PC-3 (cell line): ENCODE results near the gene LRRC45.

Experiments
- CTCF ChIP-seq: fragments of 300-600 bp; sonication (generic); conservative IDR thresholded peaks from 2 replicates; pipeline ENCODE4 v1.5.1; 2017; ENCODE audit warnings: antibody characterized with exemption, low read depth, mild to moderate bottlenecking, low read length
- EZH2 ChIP-seq: fragments of 300-600 bp; sonication (generic); IDR thresholded peaks from one replicate; pipeline ENCODE4 v1.6.1; 2017; ENCODE audit warnings: antibody characterized with exemption, mild to moderate bottlenecking, low read length; ENCODE audit not compliant: unreplicated experiment
- EZH2phosphoT487 ChIP-seq: fragments of 300-600 bp; sonication (generic); IDR thresholded peaks from 2 replicates; pipeline ENCODE4 v1.6.1; 2018; ENCODE audit warnings: mild to moderate bottlenecking, antibody characterized with exemption, low read length, borderline replicate concordance

- TF ChIP-seq CTCF: no peak
- no peak for TF ChIP-seq EZH2
- TF ChIP-seq EZH2phosphoT487: no peak
Observed at GRCh38 chr17:82018152-82018988, 4.7 kb upstream of the LRRC45 start.
